PFSK-1 (cell line): ENCODE data around the gene PHLDB3.

ENCODE experiments used
- FOXP2 ChIP-seq: optimal IDR thresholded peaks from 2 replicates; pipeline ENCODE3; 2011; ENCODE audit warnings: borderline replicate concordance, control low read depth, inconsistent platforms; ENCODE audit not compliant: insufficient read depth; ENCODE audit errors: extremely low read length, extremely low read depth
- POLR2AphosphoS5 ChIP-seq: IDR thresholded peaks from 2 replicates; pipeline ENCODE4 v1.6.1; 2012; ENCODE audit warnings: low read depth, mild to moderate bottlenecking, control low read depth, low read length, moderate library complexity
- REST ChIP-seq, 2 experiments: IDR thresholded peaks; 2 replicates each; pipeline versions ENCODE4 v1.6.1 to v1.8.0; 2011 to 2012; ENCODE audit warnings: low read depth in 2 of 2, low read length in 2 of 2, control low read depth in 1 of 2, inconsistent platforms in 1 of 2, mild to moderate bottlenecking in 1 of 2, moderate library complexity in 1 of 2; ENCODE audit not compliant: insufficient read depth in 1 of 2
- SIN3A ChIP-seq: IDR thresholded peaks from 2 replicates; pipeline ENCODE4 v1.6.1; 2012; ENCODE audit warnings: mild to moderate bottlenecking, low read length, moderate library complexity, borderline replicate concordance; ENCODE audit not compliant: insufficient read depth
- TAF1 ChIP-seq: IDR thresholded peaks from 2 replicates; pipeline ENCODE4 v1.6.1; 2012; ENCODE audit warnings: low read length, control low read depth, borderline replicate concordance; ENCODE audit not compliant: insufficient read depth

The PHLDB3 gene

GRCh38 chr19:43447655-43448054 lies 56.9 kb downstream of the PHLDB3 start:
- TF ChIP-seq TAF1 (no peak), FOXP2 (no peak), REST (IDR thresholded peaks at IDR 0.05; ENCODE audit: insufficient read depth in 1 of 2, low read depth in 2 of 2, low read length in 2 of 2) (no peak), SIN3A (no peak), POLR2AphosphoS5 (no peak)

- no peak for TF ChIP-seq TAF1
- TF ChIP-seq POLR2AphosphoS5, result no peak
- TF ChIP-seq REST (IDR thresholded peaks at IDR 0.05; ENCODE audit: insufficient read depth in 1 of 2, low read depth in 2 of 2, low read length in 2 of 2), result no peak
- TF ChIP-seq FOXP2, result no peak
- TF ChIP-seq SIN3A, result no peak
Measured at GRCh38 chr19:43446746-43447489, 57.6 kb downstream of the PHLDB3 start.

GRCh38 chr19:43445426-43445825 lies 59.1 kb downstream of the PHLDB3 start:
- TF ChIP-seq SIN3A (no peak), TAF1 (no peak), POLR2AphosphoS5 (no peak), FOXP2 (no peak), REST (IDR thresholded peaks at IDR 0.05; ENCODE audit: insufficient read depth in 1 of 2, low read depth in 2 of 2, low read length in 2 of 2) (no peak)

GRCh38 chr19:43444531-43445287 lies 59.8 kb downstream of the PHLDB3 start:
- no peak for TF ChIP-seq REST (IDR thresholded peaks at IDR 0.05; ENCODE audit: insufficient read depth in 1 of 2, low read depth in 2 of 2, low read length in 2 of 2)
- TF ChIP-seq FOXP2, result no peak
- TF ChIP-seq TAF1, result no peak

- TF ChIP-seq POLR2AphosphoS5 (no peak), TAF1 (no peak)
Measured at GRCh38 chr19:43441716-43442115, 62.8 kb downstream of the PHLDB3 start.

- TF ChIP-seq SIN3A (no peak), TAF1 (no peak), FOXP2 (no peak), REST (IDR thresholded peaks at IDR 0.05; ENCODE audit: insufficient read depth in 1 of 2, low read depth in 2 of 2, low read length in 2 of 2) (no peak), POLR2AphosphoS5 (no peak)
Measured at GRCh38 chr19:43439709-43440063, 64.9 kb downstream of the PHLDB3 start.
